Trophoblast cell (in vitro differentiated cells and primary cell): ENCODE data around the gene EFS.

ENCODE experiments used
- DNase-seq, 2 donors: peaks; one replicate each; pipeline ENCODE4 v3.0.0-alpha.2; 2016
- H2AFZ ChIP-seq: 2 replicates; pipeline ENCODE4 v1.6.1; 2013; ENCODE audit warnings: low read length, moderate library complexity, mild to moderate bottlenecking; ENCODE audit not compliant: insufficient read depth, poor library complexity
- H2AK5ac ChIP-seq: 2 replicates; pipeline ENCODE4 v1.6.1; 2013; ENCODE audit warnings: mild to moderate bottlenecking, low read length
- H2BK120ac ChIP-seq: 2 replicates; pipeline ENCODE4 v1.6.1; 2013; ENCODE audit warnings: low read length, mild to moderate bottlenecking, moderate library complexity; ENCODE audit not compliant: insufficient read depth, poor library complexity
- H2BK12ac ChIP-seq: 2 replicates; pipeline ENCODE4 v1.6.1; 2013; ENCODE audit warnings: mild to moderate bottlenecking, low read length, moderate library complexity
- H2BK5ac ChIP-seq: 2 replicates; pipeline ENCODE4 v1.6.1; 2013; ENCODE audit warnings: low read length, low read depth, moderate library complexity, mild to moderate bottlenecking; ENCODE audit not compliant: poor library complexity
- H3K14ac ChIP-seq: 2 replicates; pipeline ENCODE4 v1.6.1; 2013; ENCODE audit warnings: mild to moderate bottlenecking, low read length
- H3K18ac ChIP-seq: 2 replicates; pipeline ENCODE4 v1.6.1; 2013; ENCODE audit warnings: mild to moderate bottlenecking, low read length
- H3K23ac ChIP-seq: 2 replicates; pipeline ENCODE4 v1.6.1; 2013; ENCODE audit warnings: low read length
- H3K27ac ChIP-seq: 2 replicates; pipeline ENCODE4 v1.5.1; 2013; ENCODE audit warnings: low read depth, mild to moderate bottlenecking, inconsistent platforms, low read length, moderate library complexity
- H3K27me3 ChIP-seq: 2 replicates; pipeline ENCODE4 v1.6.1; 2013; ENCODE audit warnings: inconsistent platforms, mild to moderate bottlenecking, low read length, moderate library complexity; ENCODE audit not compliant: insufficient read depth
- H3K36me3 ChIP-seq, 2 experiments: 1 replicate in 1 of 2; 2 replicates in 1 of 2; pipeline ENCODE4 v1.6.1; 2013; ENCODE audit warnings: low read length in 2 of 2, mild to moderate bottlenecking in 2 of 2, moderate library complexity in 1 of 2; ENCODE audit not compliant: insufficient read depth in 2 of 2, control insufficient read depth in 1 of 2
- H3K4ac ChIP-seq: 2 replicates; pipeline ENCODE4 v1.6.1; 2013; ENCODE audit warnings: low read depth, mild to moderate bottlenecking, low read length, moderate library complexity
- H3K4me1 ChIP-seq, 2 experiments: 1 replicate in 1 of 2; 2 replicates in 1 of 2; pipeline ENCODE4 v1.6.1; 2013; ENCODE audit warnings: low read length in 2 of 2, mild to moderate bottlenecking in 2 of 2, moderate library complexity in 1 of 2; ENCODE audit not compliant: insufficient read depth in 2 of 2, control insufficient read depth in 1 of 2
- H3K4me2 ChIP-seq: 2 replicates; pipeline ENCODE4 v1.6.1; 2013; ENCODE audit warnings: inconsistent platforms, mild to moderate bottlenecking, low read length, moderate library complexity
- H3K4me3 ChIP-seq: 2 replicates; pipeline ENCODE4 v1.5.1; 2013; ENCODE audit warnings: mild to moderate bottlenecking, low read depth, low read length, inconsistent platforms
- H3K79me1 ChIP-seq: one replicate; pipeline ENCODE4 v1.6.1; 2013; ENCODE audit warnings: low read length
- H3K79me2 ChIP-seq: 2 replicates; pipeline ENCODE4 v1.6.1; 2013; ENCODE audit warnings: low read length, mild to moderate bottlenecking; ENCODE audit not compliant: control insufficient read depth, insufficient read depth, poor library complexity
- H3K9ac ChIP-seq: 2 replicates; pipeline ENCODE4 v1.6.1; 2013; ENCODE audit warnings: mild to moderate bottlenecking, low read length
- H3K9me3 ChIP-seq: 2 replicates; pipeline ENCODE4 v1.6.1; 2013; ENCODE audit warnings: low read depth, mild to moderate bottlenecking, control low read depth, inconsistent platforms, low read length; ENCODE audit not compliant: insufficient read depth
- H4K12ac ChIP-seq: 2 replicates; pipeline ENCODE4 v1.6.1; 2013; ENCODE audit warnings: low read depth, mild to moderate bottlenecking, low read length, moderate library complexity
- H4K8ac ChIP-seq: 2 replicates; pipeline ENCODE4 v1.6.1; 2013; ENCODE audit warnings: low read depth, mild to moderate bottlenecking, low read length, moderate library complexity
- H4K91ac ChIP-seq: one replicate; pipeline ENCODE4 v1.6.1; 2013; ENCODE audit warnings: low read depth, mild to moderate bottlenecking, low read length, moderate library complexity
- WGBS: extraction: QIAGEN DNeasy Blood & Tissue Kit; methylation state at CpG from one replicate; pipeline ENCODE4 v1.1.7; 2013; ENCODE audit warnings: missing lambda C conversion rate; ENCODE audit not compliant: insufficient read length, insufficient coverage; ENCODE audit errors: extremely low coverage; 5-methylcytosine and 5-hydroxymethylcytosine counted together

Gene EFS

GRCh38 chr14:23359167-23359626 is 5.8 kb downstream of the EFS start:
- Histone ChIP-seq H3K9me3 (no peaks in the 10 kb centered on the region), H2AK5ac (no peak overlapping the region), H3K23ac (no peak overlapping the region), H3K18ac (no peak overlapping the region), H2BK120ac (no peak overlapping the region), H3K79me1 (peaks cover 1% of the 10 kb centered on the region), H4K8ac (no peak overlapping the region), H3K4me1 (peaks cover 5 to 9% of the 10 kb centered on the region in 2 experiments), H3K4me3 (no peak overlapping the region), H3K14ac (no peak overlapping the region), H3K27me3 (no peaks in the 10 kb centered on the region), H2BK12ac (no peak overlapping the region), H4K12ac (no peak overlapping the region), H2BK5ac (no peak overlapping the region), H3K9ac (no peak overlapping the region), H4K91ac (no peak overlapping the region), H3K4me2 (no peak overlapping the region), H3K4ac (no peak overlapping the region), H2AFZ (no peak overlapping the region), H3K79me2 (peaks cover 1% of the 10 kb centered on the region), H3K27ac (no peak overlapping the region), H3K36me3 (peaks cover 36 to 43% of the 10 kb centered on the region in 2 experiments)
- DNase-seq = no peak
- WGBS = no CpG with 5 or more reads among the region's 11 CpGs

GRCh38 chr14:23358553-23359166 is 6.3 kb downstream of the EFS start:
- Histone ChIP-seq H3K27me3 (no peaks in the 10 kb centered on the region), H3K4me1 (peaks cover 0 to 3% of the 10 kb centered on the region in 2 experiments), H2BK120ac (no peak overlapping the region), H4K91ac (no peak overlapping the region), H3K9me3 (no peaks in the 10 kb centered on the region), H4K12ac (no peak overlapping the region), H3K4me2 (no peak overlapping the region), H3K4me3 (no peak overlapping the region), H2AFZ (no peak overlapping the region), H3K18ac (no peak overlapping the region), H2AK5ac (no peak overlapping the region), H3K23ac (no peak overlapping the region), H2BK5ac (no peak overlapping the region), H3K9ac (no peak overlapping the region), H3K27ac (no peak overlapping the region), H4K8ac (no peak overlapping the region), H3K4ac (no peak overlapping the region), H3K36me3 (peaks cover 36 to 43% of the 10 kb centered on the region in 2 experiments), H3K79me1 (no peaks in the 10 kb centered on the region), H3K14ac (no peak overlapping the region), H3K79me2 (no peaks in the 10 kb centered on the region), H2BK12ac (no peak overlapping the region)
- WGBS = no CpG with 5 or more reads among the region's 12 CpGs
- no peak for DNase-seq

- no peak overlapping the region for H3K23ac ChIP-seq
- WGBS = no CpG with 5 or more reads among the region's 3 CpGs
- no peak overlapping the region for H3K14ac ChIP-seq
- H3K4me1 ChIP-seq = peaks cover 2 to 8% of the 10 kb centered on the region in 2 experiments
- no peaks in the 10 kb centered on the region for H3K79me2 ChIP-seq
- no peak overlapping the region for H4K8ac ChIP-seq
- H3K36me3 ChIP-seq = peaks cover 35 to 43% of the 10 kb centered on the region in 2 experiments
- no peak overlapping the region for H3K18ac ChIP-seq
- no peak overlapping the region for H3K4ac ChIP-seq
- H3K4me3 ChIP-seq = no peak overlapping the region
- H3K27ac ChIP-seq = no peak overlapping the region
- H2BK5ac ChIP-seq = no peak overlapping the region
- no peak overlapping the region for H2AFZ ChIP-seq
- no peak overlapping the region for H2BK120ac ChIP-seq
- no peak overlapping the region for H3K9ac ChIP-seq
- H3K79me1 ChIP-seq = no peaks in the 10 kb centered on the region
- no peak overlapping the region for H4K12ac ChIP-seq
- H2AK5ac ChIP-seq = no peak overlapping the region
- H3K27me3 ChIP-seq = no peaks in the 10 kb centered on the region
- no peak overlapping the region for H4K91ac ChIP-seq
- DNase-seq = no peak
- H3K9me3 ChIP-seq = no peaks in the 10 kb centered on the region
- H3K4me2 ChIP-seq = no peak overlapping the region
- no peak overlapping the region for H2BK12ac ChIP-seq
Observed at GRCh38 chr14:23358042-23358441, 6.9 kb downstream of the EFS start.

- Histone ChIP-seq H4K12ac (no peak overlapping the region), H3K4me3 (no peak overlapping the region), H3K4me1 (peaks cover 2 to 10% of the 10 kb centered on the region in 2 experiments), H3K18ac (no peak overlapping the region), H3K9me3 (no peaks in the 10 kb centered on the region), H3K9ac (no peak overlapping the region), H3K4me2 (no peak overlapping the region), H2AK5ac (no peak overlapping the region), H2BK5ac (no peak overlapping the region), H3K27me3 (no peaks in the 10 kb centered on the region), H2BK120ac (no peak overlapping the region), H3K27ac (no peak overlapping the region), H2BK12ac (no peak overlapping the region), H4K8ac (no peak overlapping the region), H3K14ac (no peak overlapping the region), H3K23ac (no peak overlapping the region), H3K4ac (no peak overlapping the region), H4K91ac (no peak overlapping the region), H2AFZ (no peak overlapping the region), H3K79me1 (peaks cover 4% of the 10 kb centered on the region), H3K79me2 (no peaks in the 10 kb centered on the region), H3K36me3 (peaks cover 35 to 43% of the 10 kb centered on the region in 2 experiments)
- no peak for DNase-seq
- no CpG with 5 or more reads among the region's 8 CpGs for WGBS
Observed at GRCh38 chr14:23357261-23357660, 7.7 kb downstream of the EFS start.
